AG04450 (cell line): ENCODE results near the gene TTC39A. TPM values are rescaled to one million over a fixed set of nuclear protein-coding genes. Genes with fewer than 3 reads are reported as not detected.
"Not testable (repeated sequence)": the region's sequence is repeated elsewhere in the genome, so short reads cannot be mapped to it uniquely, and the experiment has no call there.

Experiments
- CTCF ChIA-PET: fragments of 300-600, 350-600 bp; formaldehyde crosslinking; extraction: SDS; loops from one replicate; lab custom pipeline; 2022; ENCODE audit warnings: antibody characterized with exemption, inconsistent platforms; lab: Charles Lee
- POLR2A ChIA-PET: fragments of 350-600 bp; formaldehyde crosslinking; extraction: SDS; loops from one replicate; lab custom pipeline; 2021; ENCODE audit warnings: antibody characterized with exemption, inconsistent platforms; lab: Yijun Ruan, JAX
- DNase-seq: peaks from one replicate; pipeline ENCODE4 v3.0.0-alpha.2; 2011; ENCODE audit warnings: low read depth, low spot score
- H3K27ac ChIP-seq: one replicate; pipeline ENCODE4 v1.5.1; 2012; ENCODE audit warnings: low read depth, low read length, control low read depth
- H3K27me3 ChIP-seq: one replicate; pipeline ENCODE4 v1.6.0; 2012; ENCODE audit warnings: low read length; ENCODE audit not compliant: control insufficient read depth, insufficient read depth
- H3K4me3 ChIP-seq: 2 replicates; pipeline ENCODE4 v1.5.1; 2011; ENCODE audit warnings: mild to moderate bottlenecking, low read depth, low read length, control low read depth
- H3K9me3 ChIP-seq: 2 replicates; pipeline ENCODE4 v1.5.1; 2012; ENCODE audit warnings: low read length; ENCODE audit not compliant: control insufficient read depth, insufficient read depth
- polyA plus RNA-seq: library from polyadenylated mRNA; depleted of rRNA; stranded (reverse); fragments of >200 nt; gene quantifications from 2 replicates; pipeline ENCODE4 v1.2.3, GENCODE V29; 2011
- TF ChIP-seq, protein P1 (sequence below): IDR thresholded peaks from 2 replicates; pipeline ENCODE4 v1.5.1; 2011; ENCODE audit warnings: low read depth, low read length, control low read depth, inconsistent platforms

Gene TTC39A
- polyA plus RNA-seq, 1 experiment: 0.21 TPM

DNA sequence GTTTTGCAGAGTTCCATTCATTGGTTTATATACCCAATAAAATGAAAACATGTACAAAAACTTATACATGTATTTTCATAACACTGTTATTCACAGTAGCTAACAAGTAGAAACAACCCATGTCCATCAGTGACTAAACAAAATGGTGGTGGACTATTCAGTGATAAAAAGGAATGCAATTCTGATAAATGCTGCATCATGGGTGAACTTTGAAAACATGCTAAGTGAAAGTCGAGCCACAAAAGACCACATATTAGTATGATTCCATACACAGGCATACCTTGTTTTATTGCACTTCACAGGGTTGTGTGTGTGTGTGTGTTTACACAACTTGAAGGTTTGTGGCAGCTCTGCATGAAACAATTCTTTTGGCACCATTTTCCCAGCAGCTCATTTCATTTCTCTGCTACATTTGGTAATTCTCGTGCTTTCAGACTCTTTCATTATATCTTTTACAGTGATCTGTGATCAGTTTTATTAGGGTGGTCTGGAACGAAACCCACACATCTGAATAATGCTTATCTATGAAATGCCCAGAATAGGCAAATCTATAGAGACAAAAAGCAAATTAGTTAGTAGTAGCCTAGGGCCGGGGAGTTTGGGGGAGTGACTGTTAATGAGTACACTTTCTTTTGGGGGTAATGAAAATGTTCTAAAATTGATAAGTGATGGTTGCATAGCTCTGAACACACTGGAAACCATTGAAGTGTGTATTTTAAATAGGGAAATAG is 67.0 kb downstream of the TTC39A start:
- H3K27me3 ChIP-seq: no peaks in the 10 kb centered on the region
- DNase-seq: no peak
- TF ChIP-seq, protein P1, sequence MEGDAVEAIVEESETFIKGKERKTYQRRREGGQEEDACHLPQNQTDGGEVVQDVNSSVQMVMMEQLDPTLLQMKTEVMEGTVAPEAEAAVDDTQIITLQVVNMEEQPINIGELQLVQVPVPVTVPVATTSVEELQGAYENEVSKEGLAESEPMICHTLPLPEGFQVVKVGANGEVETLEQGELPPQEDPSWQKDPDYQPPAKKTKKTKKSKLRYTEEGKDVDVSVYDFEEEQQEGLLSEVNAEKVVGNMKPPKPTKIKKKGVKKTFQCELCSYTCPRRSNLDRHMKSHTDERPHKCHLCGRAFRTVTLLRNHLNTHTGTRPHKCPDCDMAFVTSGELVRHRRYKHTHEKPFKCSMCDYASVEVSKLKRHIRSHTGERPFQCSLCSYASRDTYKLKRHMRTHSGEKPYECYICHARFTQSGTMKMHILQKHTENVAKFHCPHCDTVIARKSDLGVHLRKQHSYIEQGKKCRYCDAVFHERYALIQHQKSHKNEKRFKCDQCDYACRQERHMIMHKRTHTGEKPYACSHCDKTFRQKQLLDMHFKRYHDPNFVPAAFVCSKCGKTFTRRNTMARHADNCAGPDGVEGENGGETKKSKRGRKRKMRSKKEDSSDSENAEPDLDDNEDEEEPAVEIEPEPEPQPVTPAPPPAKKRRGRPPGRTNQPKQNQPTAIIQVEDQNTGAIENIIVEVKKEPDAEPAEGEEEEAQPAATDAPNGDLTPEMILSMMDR: no peak
- H3K9me3 ChIP-seq: no peaks in the 10 kb centered on the region
- ChIA-PET CTCF (interaction anchor here (1.1 to 1.2 kb wide), 2 partner anchors 34 to 71 kb away, joined by 4 to 5 read pairs; no protein-coding TSS in a partner anchor), POLR2A (interaction anchor here (1.3 kb wide), 1 partner anchor 28 kb away, joined by 4 read pairs; the partner anchor contains the start of gene RNF11)
- peak overlapping the region; percentile 11 for H3K27ac ChIP-seq
- H3K4me3 ChIP-seq: no peak overlapping the region

DNA sequence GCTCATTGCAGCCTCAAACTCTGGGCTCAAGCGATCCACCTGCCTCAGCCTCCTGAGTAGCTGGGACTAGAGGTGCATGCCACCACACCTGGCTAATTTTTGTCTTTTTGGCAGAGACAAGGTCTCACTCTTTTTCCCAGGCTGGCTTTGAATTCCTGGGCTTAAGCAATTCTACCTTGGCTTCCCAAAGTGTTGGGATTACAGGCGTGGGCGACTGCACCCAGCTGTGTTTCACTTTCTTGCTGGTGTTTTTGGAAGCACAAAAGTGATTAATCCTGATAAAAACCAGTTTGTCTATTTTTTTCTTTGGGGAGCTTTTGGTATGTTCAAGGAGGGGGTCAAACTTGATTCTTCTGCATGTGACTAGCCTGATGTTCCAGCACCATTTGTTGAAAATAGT is 75.0 kb downstream of the TTC39A start:
- H3K27ac ChIP-seq: no peak overlapping the region
- H3K27me3 ChIP-seq: no peaks in the 10 kb centered on the region
- H3K4me3 ChIP-seq: no peak overlapping the region
- ChIA-PET POLR2A (interaction anchor here (0.7 kb wide), 1 partner anchor 22 kb away, joined by 3 read pairs; no protein-coding TSS in a partner anchor), CTCF (interaction anchor here (0.7 kb wide), 1 partner anchor 13 kb away, joined by 5 read pairs; no protein-coding TSS in a partner anchor)
- peaks cover 4% of the 10 kb centered on the region; the same call in 1 of the 2 replicates for H3K9me3 ChIP-seq
- DNase-seq: no peak
- TF ChIP-seq, protein P1: no peak

DNA sequence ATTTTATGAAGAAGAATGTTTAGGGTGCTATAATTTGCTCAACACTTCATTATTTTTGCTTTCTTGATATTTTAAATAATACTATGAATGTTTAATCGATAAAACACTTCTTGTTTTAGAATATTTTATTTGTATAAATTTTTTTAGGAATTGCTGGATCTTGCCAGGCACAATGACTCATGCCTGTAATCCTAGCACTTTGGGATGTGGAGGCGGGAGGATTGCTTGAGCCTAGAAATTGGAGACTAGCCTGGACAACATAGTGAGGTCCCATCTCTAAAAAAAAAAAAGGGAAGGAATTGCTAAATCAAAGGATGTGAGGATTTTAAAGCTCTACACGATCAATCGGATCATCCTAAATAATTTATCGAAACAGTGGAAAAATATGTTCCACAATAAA is 76.7 kb downstream of the TTC39A start:
- ChIA-PET POLR2A (no interaction called here), CTCF (no interaction called here)
- H3K4me3 ChIP-seq: no peak overlapping the region
- TF ChIP-seq, protein P1: no peak
- H3K9me3 ChIP-seq: peaks cover 4% of the 10 kb centered on the region; the same call in 1 of the 2 replicates
- no peaks in the 10 kb centered on the region for H3K27me3 ChIP-seq
- no peak overlapping the region for H3K27ac ChIP-seq
- DNase-seq: no peak

DNA sequence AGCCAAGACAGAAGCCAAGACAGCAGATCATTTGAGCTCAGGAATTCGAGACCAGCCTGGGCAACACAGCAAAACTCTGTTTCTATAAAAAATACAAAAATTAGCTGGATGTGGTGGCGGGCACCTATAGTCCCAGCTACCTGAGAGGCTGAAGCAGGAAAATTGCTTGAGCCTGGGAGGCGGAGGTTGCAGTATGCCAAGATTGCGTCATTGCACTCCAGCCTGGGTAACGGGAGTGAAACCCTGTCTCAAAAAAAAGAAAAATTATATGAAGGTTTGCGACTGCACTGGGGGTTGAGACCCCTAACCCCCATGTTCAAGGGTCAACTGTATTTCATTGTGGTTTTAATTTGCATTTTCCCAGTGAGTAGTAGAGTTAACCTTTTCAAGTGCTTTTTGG is 78.0 kb downstream of the TTC39A start:
- CTCF ChIA-PET: no interaction called here

DNA sequence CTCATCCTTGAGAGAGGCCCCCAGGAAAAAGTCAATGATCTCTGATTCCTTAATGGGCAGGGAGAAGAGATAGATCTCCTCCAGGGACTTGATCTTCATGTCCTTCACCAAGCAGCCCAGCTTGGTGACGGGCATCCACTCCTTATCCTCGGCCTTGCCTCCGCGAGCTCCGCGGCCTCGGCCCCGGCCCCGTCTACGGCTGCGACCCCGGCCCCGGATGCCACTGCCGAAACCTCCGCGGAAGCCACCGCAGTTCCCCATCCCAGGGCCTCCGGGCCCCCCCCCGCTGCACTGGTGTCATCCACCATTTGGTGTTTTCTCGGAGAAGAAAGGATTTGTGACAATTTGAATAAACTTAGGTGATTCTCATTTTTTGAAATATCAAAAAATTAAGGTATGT is 79.2 kb downstream of the TTC39A start:
- H3K27ac ChIP-seq, CTCF ChIA-PET, DNase-seq, H3K27me3 ChIP-seq, H3K4me3 ChIP-seq, H3K9me3 ChIP-seq, POLR2A ChIA-PET: not testable (repeated sequence)

More for the DNA sequence above, 78.0 kb downstream of the TTC39A start:
- H3K9me3 ChIP-seq: peaks cover 4% of the 10 kb centered on the region; the same call in 1 of the 2 replicates
- POLR2A ChIA-PET: no interaction called here
- H3K4me3 ChIP-seq: no peak overlapping the region
- TF ChIP-seq, protein P1: no peak
- DNase-seq: no peak
- no peak overlapping the region for H3K27ac ChIP-seq
- H3K27me3 ChIP-seq: no peaks in the 10 kb centered on the region

DNA sequence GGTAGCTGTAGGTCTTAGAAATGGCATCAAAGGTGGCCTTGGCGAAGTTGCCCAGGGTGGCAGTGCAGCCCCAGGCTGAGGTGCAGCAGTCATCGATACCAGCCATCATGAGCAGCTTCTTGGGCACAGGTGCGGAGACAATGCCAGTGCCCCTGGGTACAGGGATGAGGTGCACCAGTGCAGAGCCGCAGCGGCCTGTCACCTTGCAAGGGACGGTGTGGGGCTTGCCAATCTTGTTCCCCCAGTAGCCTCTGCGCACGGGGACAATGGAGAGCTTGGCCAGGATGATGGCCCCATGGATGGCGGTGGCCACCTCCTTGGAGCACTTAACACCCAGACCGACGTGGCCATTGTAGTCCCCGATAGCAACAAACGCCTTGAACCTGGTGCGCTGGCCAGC is 79.6 kb downstream of the TTC39A start:
- CTCF ChIA-PET: interaction anchor here (0.7 kb wide), 1 partner anchor 46 kb away, joined by 3 read pairs; no protein-coding TSS in a partner anchor
- POLR2A ChIA-PET, H3K27me3 ChIP-seq, H3K9me3 ChIP-seq, H3K27ac ChIP-seq, DNase-seq, H3K4me3 ChIP-seq: not testable (repeated sequence)
